HS-27A (cell line): ENCODE results near the gene ATG3.
"Not testable (repeated sequence)": the region's sequence is repeated elsewhere in the genome, so short reads cannot be mapped to it uniquely, and the experiment has no call there.

Experiments
- DNase-seq: peaks from one replicate; pipeline ENCODE4 v3.0.0-alpha.2; 2012; ENCODE audit warnings: low read depth, missing footprints

ATG3 gene

DNA sequence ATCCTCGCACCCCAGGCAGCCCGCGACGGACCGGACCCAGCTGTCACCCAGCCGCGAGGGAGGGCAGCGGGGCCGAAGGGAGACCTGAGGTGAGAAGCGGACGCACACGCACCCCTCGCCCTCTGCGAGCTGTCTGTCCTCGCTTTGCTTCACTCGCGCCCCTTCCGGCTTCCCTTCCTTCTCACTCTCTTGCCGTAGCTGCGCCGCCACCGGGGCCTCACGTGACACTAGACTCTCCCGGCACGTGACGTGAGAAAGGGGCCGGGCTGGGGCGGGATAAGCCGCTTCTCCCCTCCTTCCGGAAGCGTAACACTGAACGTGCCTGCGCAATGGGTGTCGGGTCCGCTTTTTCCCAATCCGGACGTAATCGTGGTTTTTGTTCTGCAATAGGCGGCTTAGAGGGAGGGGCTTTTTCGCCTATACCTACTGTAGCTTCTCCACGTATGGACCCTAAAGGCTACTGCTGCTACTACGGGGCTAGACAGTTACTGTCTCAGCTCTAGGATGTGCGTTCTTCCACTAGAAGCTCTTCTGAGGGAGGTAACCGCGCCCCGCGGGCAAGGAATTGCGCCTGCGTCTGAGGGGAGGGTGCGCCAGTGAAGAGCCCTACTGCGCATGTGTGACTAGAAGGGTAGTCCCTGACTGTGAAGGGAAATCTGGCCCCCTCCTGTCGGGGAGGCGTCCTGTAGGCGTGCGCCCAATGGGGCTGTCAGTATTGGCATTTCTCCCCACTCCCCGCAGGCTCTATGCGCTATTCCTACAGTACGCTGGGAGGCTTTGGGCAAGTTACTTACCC lies at the start of gene ATG3, which contains the start of gene SLC35A5:
TSS of gene ATG3 (minus strand) at position 229 of the 796 bp plus-strand sequence. CDS start 434 bp downstream, outside the sequence.
TSS of gene SLC35A5 (plus strand) at position 312 of the 796 bp plus-strand sequence. CDS start 1,359 bp downstream, outside the sequence.
- DNase-seq, result peak; percentile 97

DNA sequence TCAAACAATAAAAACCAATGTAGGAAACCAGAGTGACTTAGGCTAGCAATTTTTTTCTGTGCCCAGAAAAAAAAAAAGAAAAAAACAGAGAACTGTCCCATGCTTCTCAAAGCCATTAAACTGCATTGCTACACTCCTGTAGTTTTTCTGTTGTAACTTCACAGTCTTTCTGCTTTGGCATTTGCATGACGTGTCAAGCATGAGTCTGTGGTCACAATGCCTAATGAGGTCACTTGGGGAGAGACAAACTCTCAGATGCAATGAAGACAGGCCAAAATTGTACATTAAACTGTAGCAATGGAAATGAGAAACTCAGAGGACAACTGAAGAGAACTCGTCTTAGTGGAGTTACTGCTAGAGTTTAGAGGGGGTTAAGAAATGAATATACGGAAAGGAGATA lies 48.4 kb upstream of the ATG3 start:
- DNase-seq, result no peak

DNA sequence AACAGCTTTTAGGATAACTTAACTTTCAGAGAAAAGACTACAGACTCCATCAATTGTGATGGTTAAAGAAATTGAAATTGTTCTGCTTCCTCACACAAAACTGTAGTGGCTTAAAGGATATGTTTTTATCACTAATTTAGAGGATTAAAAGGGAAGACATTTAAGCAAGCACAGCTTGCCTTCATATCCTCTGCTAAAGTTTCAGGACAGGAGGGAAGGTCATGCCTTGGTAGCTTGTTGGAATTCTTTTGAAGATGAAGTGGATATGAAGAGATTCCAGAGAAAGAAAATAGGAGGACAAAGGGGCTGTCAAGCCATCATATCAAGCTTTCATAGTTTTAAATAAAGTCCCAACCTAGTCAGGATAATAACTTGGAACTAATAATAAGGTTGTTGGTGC lies 46.1 kb upstream of the ATG3 start:
- no peak for DNase-seq

DNA sequence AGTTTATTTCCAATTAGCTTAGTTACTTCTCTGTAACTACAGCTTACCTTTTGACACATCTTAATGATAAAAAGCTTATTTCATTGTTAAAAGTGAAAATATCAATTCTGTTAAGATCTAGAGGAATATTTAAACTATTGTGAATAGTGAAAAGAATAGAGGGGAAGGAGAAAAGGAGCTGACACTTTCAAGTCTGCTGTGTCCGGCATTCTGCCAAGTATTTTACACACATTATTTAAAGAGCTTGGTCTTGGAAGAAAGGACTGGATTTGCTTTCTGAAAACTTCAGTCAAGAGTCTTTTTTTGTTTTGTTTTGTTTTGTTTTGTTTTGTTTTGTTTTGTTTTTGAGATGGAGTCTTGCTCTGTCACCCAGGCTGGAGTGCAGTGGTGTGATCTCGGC lies 44.3 kb upstream of the ATG3 start:
- DNase-seq, result no peak

DNA sequence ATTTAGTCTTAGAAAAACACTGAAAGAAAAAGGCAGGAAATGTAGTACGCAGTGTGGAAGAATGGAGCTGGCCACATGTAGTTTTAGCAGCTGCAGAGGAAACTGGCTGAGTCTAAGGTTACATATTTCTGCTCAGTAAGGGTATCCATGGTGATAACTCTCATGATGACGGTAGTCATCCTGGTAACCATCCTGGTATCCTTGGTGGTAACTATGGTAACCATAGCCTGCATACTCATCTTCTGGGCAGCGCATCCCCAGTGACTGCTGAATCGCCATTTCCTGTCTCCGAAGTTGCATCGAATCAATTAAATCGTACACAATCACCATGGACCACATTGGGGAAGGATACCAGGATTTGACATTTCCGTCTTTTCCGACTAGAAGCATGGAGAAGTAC lies 43.5 kb upstream of the ATG3 start:
- DNase-seq, result peak; percentile 64

DNA sequence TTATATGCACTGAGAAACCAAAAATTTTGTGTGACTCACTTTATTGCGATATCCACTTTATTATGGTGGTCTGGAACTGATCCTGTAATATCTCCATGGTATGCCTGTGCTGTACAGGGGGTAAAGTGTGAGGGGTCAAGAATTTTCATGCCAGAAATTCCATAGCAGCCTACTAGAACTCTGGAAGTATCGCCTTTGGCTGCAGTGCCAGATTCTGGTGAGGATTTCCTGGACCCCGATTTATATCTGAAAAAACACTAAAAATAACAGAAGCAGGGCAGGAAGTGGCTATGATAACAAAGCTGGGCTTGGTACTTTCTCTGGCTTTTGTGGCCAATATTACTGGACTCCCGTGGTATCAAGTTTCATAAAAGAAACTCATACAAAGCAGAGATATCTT lies 42.8 kb upstream of the ATG3 start:
- peak; percentile 95 for DNase-seq

DNA sequence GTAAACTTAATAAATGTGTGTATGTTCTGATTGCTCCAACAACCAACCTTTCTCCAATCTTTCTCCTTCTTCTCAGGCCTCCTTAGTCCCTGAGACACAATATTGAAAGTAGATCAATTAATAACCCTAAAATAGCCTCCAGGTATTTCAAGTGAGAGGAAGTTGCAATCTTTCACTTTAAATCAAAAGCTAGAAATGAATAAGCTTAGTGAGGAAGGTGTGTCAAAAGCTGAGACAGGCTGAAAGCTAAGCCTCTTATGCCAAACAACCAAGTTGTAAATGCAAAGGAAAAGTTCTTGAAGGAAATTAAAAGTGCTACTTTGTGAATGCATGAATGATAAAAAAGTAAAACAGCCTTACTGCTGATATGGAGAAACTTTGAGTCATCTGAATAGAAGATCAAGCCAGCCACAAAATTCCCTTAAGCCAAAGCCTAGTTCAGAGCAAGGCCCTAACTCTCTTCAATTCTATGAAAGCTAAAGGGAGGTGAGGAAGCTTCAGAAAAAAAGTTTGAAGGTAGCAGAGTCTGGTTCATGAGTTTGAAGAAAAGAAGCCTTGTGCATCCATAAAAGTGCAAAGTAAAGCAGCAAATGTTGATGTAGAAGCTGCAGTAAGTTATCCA lies 40.6 kb upstream of the ATG3 start:
- no peak for DNase-seq

DNA sequence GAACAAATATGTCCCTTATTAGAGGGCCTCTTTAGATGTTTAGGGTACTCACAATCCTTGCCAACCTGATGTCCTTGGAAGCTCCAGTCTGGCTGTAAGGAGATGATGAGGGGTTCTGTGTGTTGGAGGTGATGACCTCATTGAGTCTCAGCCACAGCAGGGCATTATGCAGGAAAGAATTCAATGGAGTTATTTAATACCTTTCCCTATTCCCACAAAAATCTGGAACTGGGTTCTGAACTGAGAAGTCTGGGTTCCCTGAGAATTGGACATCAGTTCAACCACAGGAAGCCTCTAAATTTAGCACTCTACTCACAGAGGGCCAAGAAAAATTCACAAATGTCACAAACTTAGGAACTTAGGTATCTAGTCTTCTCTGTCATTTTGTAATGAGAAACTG lies 37.0 kb upstream of the ATG3 start:
- no peak for DNase-seq

DNA sequence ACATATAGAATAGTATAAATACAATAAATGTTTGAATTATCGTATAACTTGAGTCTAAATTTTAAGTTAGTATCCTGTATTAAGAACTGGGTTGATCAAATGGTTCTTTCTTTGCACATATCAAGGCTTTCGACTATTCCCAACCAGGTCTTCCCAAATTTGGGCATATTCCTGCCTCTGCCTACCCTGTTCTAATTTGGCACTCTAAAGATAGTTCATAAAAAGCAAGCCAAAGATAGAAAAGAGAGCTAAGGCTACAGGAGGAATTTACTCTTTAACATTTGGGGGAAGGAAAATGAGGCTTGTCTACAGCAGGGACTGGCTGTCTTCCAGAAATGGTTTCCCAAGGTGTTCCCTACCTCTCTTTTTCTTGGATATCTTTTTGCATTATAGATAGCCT lies 36.2 kb upstream of the ATG3 start:
- no peak for DNase-seq

DNA sequence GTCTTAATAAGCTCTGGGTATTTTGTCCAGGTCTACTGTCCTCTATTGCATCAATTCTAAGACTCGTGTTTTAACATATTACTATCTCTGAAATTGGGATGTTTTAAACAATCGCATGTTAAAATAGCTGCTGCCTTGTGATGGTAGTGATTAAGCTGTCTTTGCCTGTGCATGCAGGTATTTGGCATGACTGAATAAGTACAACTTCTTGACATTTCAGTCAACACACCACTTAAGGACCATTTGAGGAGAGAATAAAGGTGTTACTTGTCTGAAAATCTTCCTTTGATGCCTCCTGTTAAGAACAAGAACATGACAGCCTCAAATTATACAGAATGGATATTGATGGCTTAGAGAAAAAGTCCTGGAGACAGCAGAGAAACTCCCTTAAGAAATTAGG lies 33.1 kb upstream of the ATG3 start:
- no peak for DNase-seq

DNA sequence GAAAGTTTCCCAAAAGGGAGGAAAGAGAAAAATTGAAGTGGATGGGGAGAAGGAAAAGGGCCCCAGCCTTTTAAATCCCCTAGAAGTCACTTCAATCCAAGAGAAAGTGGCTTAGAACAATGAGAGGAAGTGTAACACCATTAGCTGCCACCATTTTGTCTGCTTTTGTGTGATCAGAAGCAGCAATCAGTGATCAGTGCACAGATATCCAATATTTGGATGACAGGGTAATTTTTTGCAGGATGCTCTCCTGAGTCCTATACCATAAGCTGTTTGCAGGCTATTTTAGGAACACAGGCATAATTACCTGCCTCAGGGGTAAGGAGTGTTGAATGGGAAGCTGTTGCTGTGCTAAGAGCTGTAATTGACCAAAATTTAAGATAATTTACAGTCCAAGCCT lies 31.5 kb upstream of the ATG3 start:
- no peak for DNase-seq

DNA sequence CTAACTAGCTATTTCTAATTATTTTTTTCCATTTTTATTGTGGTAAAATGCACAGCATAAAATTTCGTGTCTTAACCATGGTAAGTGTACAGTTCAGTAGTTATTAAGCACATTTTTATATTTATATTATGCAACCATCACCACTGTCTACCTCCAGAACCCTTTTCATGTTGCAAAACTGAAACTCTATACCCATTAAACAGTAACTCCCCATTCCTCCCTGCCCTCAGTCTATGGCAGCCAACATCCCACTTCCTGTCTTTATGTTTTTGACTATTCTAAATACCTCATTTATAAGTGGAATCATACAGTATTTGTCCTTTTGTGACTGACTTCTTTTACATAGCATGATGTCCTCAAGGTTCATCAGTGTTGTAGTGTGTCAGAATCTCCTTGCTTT lies 25.6 kb upstream of the ATG3 start:
- no peak for DNase-seq

DNA sequence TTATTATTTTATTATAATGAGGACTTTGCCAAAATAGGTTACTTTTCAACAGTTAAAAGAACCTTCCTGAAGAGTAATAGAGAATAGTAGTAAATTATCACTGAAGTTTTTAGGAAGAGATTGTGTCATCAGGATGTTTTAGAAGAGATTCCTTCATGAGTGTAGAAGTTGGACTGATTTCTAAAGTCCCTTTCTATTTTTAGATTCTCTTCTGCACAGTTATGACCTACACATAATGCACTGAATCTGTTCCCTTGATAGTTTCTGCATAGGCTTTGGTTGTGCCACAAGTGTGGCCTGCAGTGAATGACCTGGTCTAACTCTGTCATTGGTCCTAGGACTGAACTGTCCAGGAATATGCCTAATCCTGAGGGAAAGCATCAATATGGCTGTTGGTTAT lies 24.0 kb upstream of the ATG3 start:
- no peak for DNase-seq

DNA sequence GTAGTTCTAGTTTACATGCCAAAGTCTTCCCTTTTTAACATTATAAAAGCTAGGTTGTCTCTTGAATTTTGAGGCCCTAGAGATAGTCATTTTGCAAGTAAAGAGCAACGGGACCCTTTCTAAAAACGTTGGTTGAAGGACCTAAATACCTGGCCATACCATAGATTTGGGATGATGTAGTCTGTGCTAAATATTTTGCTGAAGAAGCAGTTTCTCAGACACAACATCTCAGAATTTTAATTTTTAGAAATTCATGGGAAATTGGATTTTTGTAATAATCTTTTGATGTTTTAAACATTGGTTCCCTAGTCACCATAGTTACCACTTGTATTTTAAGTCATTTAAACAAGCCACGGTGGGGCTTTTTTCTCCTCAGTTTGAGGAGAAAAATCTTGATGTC lies 21.3 kb upstream of the ATG3 start:
- no peak for DNase-seq

DNA sequence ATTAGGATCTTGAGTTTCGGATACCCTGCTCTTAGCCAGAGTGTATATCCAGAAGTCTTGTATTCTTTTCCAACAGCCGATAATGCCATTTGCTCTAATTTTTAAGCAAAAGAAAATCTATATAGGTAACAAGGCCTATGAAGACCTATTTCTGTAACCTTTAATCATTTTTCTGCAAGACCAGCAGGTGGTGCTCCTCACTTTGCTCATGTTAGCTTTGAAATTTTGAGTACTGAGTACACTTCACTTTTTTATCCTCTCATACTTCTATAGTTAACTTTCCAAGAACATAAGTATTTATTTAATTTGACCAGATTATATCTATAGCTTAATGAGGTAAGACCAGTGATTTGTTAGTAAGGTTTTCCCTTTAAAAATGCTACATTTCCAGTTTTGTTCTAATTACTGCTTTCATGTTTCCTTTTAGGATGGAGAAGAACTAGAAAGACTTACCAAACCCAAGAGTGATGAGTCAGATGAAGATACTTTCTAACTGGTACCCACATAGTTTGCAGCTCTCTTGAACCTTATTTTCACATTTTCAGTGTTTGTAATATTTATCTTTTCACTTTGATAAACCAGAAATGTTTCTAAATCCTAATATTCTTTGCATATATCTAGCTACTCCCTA lies 20.6 kb upstream of the ATG3 start:
- DNase-seq, result peak; percentile 39

DNA sequence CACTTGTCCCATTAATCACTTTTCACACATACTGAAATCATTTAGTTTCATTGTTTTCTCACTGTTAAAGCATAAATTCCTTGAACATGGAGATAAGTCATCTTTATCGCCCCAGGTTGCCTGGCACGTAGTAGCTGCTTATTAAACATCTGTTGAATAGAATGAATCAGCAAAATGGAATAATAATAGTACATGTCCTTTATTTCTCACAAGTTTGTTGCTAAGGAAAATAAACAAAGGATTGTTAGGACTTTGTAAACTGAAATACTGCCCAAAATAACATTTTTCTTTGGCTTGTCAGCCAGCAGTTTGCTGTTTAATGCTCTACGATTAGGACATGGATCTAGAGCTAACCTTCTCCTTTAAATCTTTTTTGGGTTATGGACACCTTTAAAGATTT lies 17.9 kb upstream of the ATG3 start:
- no peak for DNase-seq

DNA sequence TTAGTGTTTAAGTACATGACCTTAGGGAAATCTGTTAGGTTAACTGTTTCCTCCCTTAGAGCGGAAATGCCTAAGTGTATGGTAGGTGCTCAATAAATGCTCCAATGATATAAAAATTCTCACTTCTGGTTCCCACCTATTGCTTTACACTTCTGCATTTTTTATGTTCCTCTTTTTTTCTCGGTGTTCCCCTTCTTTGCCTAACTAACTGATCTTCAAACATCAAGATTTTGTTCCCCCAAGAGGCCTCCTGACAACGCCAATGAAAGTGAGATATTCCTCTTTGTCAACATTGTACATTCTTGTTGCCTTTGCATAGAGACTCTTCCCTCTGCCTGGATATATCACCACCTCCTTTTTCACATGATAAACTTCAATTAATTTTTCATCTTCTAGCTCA lies 17.5 kb upstream of the ATG3 start:
- DNase-seq, result no peak

DNA sequence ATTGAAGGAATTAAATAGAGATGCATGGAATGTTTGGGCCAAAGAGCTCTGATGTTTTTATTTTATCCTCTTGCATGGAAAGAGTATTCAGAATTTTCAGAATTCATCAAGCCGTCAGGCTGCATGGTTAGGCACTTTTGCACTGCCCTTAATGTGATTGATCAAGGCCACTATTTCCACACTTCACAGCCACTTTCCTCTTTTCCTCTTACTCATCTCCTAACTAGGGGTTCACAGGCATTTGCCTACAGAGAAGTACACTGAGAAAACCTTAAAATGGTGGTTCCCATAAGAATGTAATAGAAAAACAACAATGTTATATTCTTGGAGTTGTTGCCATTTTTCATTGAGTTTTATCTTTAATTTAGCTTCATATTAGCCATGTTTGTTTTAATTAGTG lies 10.9 kb upstream of the ATG3 start:
- no peak for DNase-seq

DNA sequence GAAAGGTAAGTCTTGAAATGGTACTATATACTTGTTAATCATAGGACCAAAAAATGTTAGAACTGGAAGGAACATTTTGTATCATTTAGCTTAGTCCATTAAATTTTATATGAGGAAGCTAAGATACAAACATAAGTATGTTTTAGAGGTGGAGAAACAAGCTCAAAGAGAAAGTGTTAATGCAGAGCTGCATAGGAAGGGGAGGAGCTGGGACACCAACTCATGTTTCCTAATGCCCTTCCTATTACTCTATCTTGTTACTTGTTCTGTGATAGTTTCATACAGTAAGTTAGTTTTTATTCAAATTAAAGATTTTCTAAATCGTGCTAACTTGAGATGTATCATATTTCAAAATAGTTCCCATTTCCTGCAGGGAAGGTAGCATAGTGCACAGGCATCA lies 7.5 kb upstream of the ATG3 start:
- no peak for DNase-seq

DNA sequence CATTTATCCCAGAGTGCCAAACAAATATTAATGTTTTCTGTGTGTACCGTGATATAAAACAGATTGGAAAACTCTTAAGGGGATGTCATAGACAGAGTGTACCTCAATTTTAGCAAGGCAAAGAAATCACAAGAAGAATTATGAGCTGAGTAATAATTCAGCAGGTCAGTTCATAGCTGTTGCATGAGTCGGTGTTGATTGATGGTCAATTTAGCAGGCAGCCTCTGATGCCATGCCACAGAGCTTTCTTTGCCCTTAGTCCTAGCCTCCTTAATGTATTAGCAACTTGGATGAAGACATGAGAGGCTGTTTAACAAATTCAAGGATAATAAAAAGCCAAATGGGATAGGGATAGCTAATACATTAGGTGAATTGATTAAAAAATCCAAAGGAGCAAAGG lies 6.9 kb upstream of the ATG3 start:
- DNase-seq, result no peak

DNA sequence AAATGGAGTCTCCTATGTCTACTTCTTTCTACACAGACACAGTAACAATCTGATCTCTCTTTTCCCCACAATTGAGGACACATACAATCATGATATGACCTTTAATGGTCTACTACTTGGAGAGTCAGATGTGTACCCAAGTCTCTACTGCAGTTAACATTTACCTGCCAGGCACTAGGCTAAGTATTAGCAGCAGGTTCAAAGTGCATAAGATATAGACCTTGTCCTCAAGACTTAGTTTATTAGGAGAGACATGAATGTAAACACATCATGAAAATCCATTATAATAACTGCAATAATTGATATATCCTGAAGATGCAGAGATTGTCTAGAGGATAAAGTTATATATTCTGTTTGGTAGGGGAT lies 3.2 kb upstream of the ATG3 start:
- DNase-seq, result no peak

DNA sequence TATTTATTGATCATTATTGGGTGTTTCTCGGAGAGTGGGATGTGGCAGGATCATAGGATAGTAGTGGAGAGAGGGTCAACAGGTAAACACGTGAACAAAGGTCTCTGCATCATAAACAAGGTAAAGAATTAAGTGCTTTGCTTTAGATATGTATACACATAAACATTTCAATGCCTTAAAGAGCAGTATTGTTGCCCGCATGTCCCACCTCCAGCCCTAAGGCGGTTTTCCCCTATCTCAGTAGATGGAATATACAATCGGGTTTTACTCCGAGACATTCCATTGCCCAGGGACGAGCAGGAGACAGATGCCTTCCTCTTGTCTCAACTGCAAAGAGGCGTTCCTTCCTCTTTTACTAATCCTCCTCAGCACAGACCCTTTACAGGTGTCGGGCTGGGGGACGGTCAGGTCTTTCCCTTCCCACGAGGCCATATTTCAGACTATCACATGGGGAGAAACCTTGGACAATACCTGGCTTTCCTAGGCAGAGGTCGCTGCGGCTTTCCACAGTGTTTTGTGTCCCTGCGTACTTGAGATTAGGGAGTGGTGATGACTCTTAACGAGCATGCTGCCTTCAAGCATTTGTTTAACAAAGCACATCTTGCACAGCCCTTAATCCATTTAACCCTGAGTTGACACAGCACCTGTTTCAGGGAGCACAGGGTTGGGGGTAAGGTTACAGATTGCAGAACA lies 2.6 kb upstream of the ATG3 start:
- not testable (repeated sequence) for DNase-seq

DNA sequence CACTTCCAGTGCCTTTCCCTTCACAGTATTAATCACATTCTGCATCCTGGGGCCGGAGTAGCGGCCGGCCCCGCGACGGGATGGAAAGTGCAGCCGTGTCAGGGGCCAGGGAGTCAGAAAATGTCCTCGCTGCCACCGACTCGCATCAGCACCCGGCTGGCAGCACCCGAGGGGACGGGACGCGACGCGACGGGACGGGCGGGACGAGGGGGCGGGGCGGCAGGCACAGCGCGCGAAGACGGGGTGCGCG lies 353 bp downstream of the ATG3 start:
- no peak for DNase-seq
